IPS-18a (cell line): ENCODE data around the gene SRD5A2.
"Not testable (repeated sequence)": the region's sequence is repeated elsewhere in the genome, so short reads cannot be mapped to it uniquely, and the experiment has no call there.

ENCODE experiments used
- H3K27ac ChIP-seq: one replicate; pipeline ENCODE4 v1.5.1; 2013; ENCODE audit warnings: low read length
- H3K27me3 ChIP-seq: one replicate; pipeline ENCODE4 v1.6.1; 2013; ENCODE audit warnings: mild to moderate bottlenecking, low read length; ENCODE audit not compliant: control insufficient read depth, insufficient read depth
- H3K36me3 ChIP-seq: one replicate; pipeline ENCODE4 v1.6.1; 2013; ENCODE audit warnings: low read depth, low read length; ENCODE audit not compliant: control insufficient read depth
- H3K4me1 ChIP-seq: one replicate; pipeline ENCODE4 v1.6.1; 2013; ENCODE audit warnings: low read depth, low read length; ENCODE audit not compliant: control insufficient read depth
- H3K4me3 ChIP-seq: one replicate; pipeline ENCODE4 v1.5.1; 2013; ENCODE audit warnings: low read length
- H3K9ac ChIP-seq: one replicate; pipeline ENCODE4 v1.6.1; 2013; ENCODE audit warnings: mild to moderate bottlenecking, low read length, moderate library complexity
- H3K9me3 ChIP-seq: one replicate; pipeline ENCODE4 v1.6.1; 2013; ENCODE audit warnings: low read depth, low read length; ENCODE audit not compliant: control insufficient read depth

SRD5A2 gene

DNA sequence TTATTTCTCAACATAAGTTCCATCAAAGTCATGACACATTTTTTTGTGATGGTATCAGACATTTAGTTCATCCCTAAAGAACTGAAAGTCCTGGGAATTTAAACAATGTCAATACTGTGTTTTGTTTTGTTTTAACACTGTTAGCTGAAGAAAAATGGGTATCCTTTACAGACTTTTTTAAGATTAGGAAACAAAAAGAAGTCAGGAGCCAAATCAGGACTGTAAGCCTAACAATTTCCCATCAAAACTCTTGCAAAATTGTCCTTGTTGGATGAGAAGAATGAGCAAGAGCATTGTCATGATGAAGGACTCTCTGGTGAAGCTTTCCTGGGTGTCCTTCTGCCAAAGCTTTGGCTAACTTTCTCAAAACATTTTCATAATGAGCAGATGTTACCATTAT is 69.4 kb downstream of the SRD5A2 start:
- Histone ChIP-seq H3K9ac (no peak overlapping the region), H3K27ac (no peak overlapping the region), H3K4me3 (no peak overlapping the region), H3K9me3 (no peaks in the 10 kb centered on the region), H3K4me1 (no peaks in the 10 kb centered on the region), H3K36me3 (no peaks in the 10 kb centered on the region), H3K27me3 (no peaks in the 10 kb centered on the region)

DNA sequence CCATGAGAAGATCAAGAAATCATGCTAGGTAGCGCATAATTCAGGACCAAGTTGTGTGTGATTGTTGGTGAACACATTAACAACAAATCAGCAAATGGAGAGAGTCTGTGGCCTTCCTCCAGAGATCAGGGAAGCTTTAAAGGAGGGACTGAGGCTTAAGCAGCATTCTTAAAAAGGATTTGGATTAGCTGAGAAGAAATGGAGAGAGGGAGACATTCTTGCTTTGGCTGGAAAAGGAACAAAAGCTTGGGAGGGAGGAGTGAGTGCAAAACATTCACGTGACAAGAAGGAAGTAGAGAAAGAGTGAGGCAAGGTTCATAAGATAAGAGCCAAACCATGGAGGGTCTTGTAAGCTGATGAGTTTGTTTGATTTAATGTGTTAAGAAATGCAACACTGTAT is 75.6 kb downstream of the SRD5A2 start:
- Histone ChIP-seq H3K27me3 (no peaks in the 10 kb centered on the region), H3K9me3 (no peaks in the 10 kb centered on the region), H3K4me1 (no peaks in the 10 kb centered on the region), H3K9ac (no peak overlapping the region), H3K27ac (no peak overlapping the region), H3K4me3 (no peak overlapping the region), H3K36me3 (no peaks in the 10 kb centered on the region)

DNA sequence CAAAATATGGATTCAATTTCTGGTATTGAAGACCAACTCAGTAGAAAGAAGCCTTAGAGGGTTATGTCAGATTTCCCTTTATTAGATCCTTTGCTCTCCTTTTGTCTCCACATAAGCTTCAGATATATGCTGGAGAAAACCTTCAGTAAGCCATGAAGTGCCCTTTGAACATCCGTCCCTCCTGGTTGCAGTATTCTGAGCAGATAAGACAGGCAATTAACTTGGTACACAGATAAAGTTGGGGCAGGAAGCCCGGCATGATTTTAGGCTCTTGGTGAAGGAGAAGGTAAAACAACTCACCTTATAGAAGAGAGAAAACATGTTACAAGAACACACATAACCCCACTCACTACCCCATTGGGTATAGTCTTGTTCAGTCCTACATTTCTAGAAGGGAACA is 76.4 kb downstream of the SRD5A2 start:
- Histone ChIP-seq H3K27me3 (no peaks in the 10 kb centered on the region), H3K36me3 (no peaks in the 10 kb centered on the region), H3K4me3 (no peak overlapping the region), H3K4me1 (no peaks in the 10 kb centered on the region), H3K9me3 (no peaks in the 10 kb centered on the region), H3K27ac (no peak overlapping the region), H3K9ac (no peak overlapping the region)

DNA sequence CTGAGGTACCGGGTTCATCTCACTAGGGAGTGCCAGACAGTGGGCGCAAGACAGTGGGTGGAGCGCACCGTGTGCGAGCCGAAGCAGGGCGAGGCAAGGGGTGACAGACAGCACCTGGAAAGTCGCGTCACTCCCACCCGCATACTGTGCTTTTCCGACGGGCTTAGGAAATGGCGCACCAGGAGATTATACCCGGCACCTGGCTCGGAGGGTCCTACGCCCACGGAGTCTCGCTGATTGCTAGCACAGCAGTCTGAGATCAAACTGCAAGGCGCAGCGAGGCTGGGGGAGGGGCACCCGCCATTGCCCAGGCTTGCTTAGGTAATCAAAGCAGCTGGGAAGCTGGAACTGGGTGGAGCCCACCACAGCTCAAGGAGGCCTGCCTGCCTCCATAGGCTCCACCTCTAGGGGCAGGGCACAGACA is 84.3 kb downstream of the SRD5A2 start:
- H3K27me3 ChIP-seq, H3K36me3 ChIP-seq, H3K4me1 ChIP-seq, H3K9me3 ChIP-seq: not testable (repeated sequence)
- peak overlapping the region; percentile 85 for H3K4me3 ChIP-seq
- peak overlapping the region; percentile 82 for H3K27ac ChIP-seq
- H3K9ac ChIP-seq, result peak overlapping the region; percentile 59

DNA sequence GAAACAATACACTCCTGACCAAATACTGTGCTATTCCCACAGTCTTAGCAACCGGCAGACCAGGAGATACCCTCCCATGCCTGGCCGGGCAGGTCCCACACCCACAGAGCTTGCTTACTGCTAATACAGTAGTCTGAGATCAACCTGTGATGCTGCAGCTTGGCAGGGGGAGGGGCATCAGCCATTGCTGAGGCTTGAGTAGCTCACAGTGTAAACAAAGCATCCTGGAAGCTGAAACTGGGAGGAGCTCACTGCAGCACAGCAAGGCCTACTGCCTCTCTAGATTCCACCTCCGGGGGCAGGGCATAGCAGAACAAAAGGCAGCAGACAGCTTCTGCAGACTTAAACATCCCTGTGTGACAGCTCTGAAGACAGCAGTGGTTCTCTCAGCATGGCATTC is 91.4 kb downstream of the SRD5A2 start:
- not testable (repeated sequence) for H3K27ac ChIP-seq, H3K9ac ChIP-seq, H3K27me3 ChIP-seq, H3K36me3 ChIP-seq, H3K4me1 ChIP-seq, H3K9me3 ChIP-seq
- H3K4me3 ChIP-seq, result peak overlapping the region; percentile 31

DNA sequence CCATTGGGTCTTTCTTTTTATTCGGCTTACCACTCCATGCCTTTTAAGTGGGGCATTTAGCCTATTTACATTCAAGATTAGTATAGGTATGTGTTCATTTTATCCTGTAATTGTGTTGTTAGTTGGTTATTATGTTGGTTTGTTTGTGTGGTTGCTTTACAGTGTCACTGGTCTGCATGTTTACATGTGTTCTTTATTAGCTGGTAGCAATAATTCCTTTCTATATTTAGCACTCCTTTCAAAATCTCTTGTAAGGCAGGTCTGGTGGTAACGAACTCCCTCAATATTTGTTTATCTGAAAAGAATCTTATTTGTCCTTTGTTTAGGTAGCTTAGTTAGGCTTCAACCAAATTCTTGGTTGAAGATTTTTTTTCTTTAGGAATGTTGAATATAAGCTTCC is 97.5 kb downstream of the SRD5A2 start:
- no peaks in the 10 kb centered on the region for H3K27me3 ChIP-seq

DNA sequence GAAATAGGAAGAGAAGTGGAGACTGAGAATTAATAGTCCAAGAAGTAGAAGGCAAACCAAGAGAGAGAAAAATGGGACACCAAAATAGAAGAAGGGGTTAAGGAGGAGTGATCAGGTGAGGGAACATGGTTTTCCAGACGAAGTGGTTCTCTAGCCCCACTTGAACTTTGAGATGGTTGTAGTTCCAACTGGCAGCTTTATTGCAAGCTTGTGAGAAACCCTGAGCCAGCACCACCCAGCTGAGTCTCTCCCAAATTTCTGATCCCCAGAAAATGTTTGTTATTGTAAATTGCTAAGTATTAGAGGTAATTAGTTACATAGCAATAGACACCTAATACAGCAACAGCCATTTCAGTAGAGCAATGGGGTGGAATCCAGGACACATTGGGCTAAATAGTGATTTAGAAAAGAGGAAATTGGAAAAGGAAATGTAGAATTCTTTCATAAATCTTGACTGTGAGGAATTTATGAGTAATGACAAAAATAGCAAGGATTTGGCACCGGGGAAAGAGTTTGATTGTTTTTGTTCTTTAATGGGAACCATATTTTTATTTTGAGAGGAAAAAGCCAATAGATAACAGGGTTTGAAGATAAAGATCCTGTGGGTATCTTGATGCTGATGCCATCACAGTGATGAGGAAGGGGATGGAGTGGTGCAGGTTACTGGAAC is 104.1 kb downstream of the SRD5A2 start:
- no peaks in the 10 kb centered on the region for H3K36me3 ChIP-seq
- no peak overlapping the region for H3K9ac ChIP-seq
- no peak overlapping the region for H3K4me3 ChIP-seq
- no peak overlapping the region for H3K27ac ChIP-seq
- H3K4me1 ChIP-seq, result no peaks in the 10 kb centered on the region
- no peaks in the 10 kb centered on the region for H3K9me3 ChIP-seq
- H3K27me3 ChIP-seq, result no peaks in the 10 kb centered on the region

More for the DNA sequence above, 97.5 kb downstream of the SRD5A2 start:
- Histone ChIP-seq H3K9ac (no peak overlapping the region), H3K9me3 (no peaks in the 10 kb centered on the region), H3K4me3 (no peak overlapping the region), H3K4me1 (no peaks in the 10 kb centered on the region), H3K36me3 (no peaks in the 10 kb centered on the region), H3K27ac (no peak overlapping the region)

DNA sequence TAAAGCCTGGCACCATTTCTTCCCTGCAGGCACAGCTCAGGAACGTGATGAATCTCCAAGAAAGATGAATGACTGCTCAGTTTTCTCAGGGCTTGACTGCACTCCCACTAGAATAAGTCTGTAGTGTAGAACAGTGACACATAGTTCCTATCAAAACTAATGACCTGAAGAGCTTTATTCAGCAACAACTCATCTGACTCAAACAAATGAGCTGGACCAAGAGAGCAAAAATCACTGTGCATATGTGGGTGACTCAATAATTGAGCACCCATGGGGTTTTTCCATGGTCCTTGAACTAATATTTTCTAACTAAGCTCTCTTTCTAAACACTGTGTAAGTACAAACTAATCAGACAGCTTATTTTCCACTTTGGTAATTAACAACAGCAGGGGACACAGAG is 105.0 kb downstream of the SRD5A2 start:
- Histone ChIP-seq H3K4me3 (no peak overlapping the region), H3K36me3 (no peaks in the 10 kb centered on the region), H3K9me3 (no peaks in the 10 kb centered on the region), H3K4me1 (no peaks in the 10 kb centered on the region), H3K9ac (no peak overlapping the region), H3K27ac (no peak overlapping the region), H3K27me3 (no peaks in the 10 kb centered on the region)

DNA sequence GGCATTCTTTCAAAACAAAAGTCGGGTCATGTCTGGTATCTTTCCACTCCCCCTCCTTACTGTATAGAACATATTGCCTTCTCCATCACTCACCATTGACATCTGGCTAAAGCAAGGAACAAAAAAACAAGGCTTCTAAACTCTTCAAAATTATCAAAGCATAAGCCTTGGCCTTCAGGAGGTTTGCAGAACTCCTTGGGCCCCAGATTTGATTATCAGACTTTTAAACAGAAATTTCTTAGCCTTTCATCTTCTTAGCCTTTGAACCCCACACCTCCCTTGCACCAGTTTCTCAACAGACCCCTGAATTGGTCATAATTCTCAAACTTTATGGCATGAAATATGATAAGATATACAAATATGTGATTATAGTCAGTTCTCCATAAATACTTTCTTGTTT is 106.4 kb downstream of the SRD5A2 start:
- Histone ChIP-seq H3K9me3 (no peaks in the 10 kb centered on the region), H3K27ac (no peak overlapping the region), H3K4me1 (no peaks in the 10 kb centered on the region)

More for the DNA sequence above, 106.4 kb downstream of the SRD5A2 start:
- H3K9ac ChIP-seq, result no peak overlapping the region
- H3K36me3 ChIP-seq, result no peaks in the 10 kb centered on the region
- H3K4me3 ChIP-seq, result no peak overlapping the region
- no peaks in the 10 kb centered on the region for H3K27me3 ChIP-seq
